Stimulated activated CD4-positive, alpha-beta T cell treated with anti-CD3 and anti-CD28 coated beads, Interleukin-15, amount 100 ng/mL, for 24 hours (primary cell): ENCODE data around the gene ABCG1.

Source experiments
- DNase-seq: peaks from one replicate; pipeline ENCODE4 v3.0.0-alpha.2; 2020

The ABCG1 gene

GRCh38 chr21:42214921-42215320 is 4.0 kb upstream of the ABCG1 start:
- DNase-seq = no peak

DNA sequence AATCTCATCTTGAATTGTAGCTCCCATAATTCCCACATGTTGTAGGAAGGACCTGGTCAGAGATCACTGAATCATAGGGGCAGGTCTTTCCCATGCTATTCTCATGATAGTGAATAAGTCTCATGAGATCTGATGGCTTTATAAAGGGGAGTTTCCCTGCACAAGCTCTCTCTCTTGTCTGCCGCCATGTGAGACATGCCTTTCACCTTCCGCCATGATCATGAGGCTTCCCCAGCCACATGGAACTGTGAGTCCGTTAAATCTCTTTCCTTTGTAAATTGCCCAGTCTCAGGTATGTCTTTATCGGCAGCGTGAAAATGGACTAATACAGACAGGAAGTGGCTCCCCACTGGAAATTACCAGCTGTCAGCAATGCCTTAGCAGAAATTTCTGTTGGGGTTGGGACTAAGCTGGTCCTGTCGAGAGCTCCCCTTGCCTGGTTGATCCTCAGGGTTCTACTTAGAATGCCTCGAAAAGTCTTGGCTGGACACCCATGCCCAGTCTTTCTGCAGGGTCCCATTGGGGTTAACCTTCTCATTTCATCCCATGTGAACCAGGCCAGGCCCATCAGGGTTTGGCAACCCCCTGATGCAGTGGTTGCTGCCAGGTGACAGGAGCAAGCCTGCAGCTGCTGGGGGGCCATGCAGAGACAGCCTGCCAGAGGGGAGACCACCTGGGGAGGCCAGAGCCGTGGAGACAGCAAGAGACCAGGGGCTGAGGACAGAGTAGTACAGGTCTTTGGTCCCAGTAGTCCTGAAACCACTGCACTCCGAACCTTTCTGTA is 2.8 kb upstream of the ABCG1 start:
- no peak for DNase-seq

DNA sequence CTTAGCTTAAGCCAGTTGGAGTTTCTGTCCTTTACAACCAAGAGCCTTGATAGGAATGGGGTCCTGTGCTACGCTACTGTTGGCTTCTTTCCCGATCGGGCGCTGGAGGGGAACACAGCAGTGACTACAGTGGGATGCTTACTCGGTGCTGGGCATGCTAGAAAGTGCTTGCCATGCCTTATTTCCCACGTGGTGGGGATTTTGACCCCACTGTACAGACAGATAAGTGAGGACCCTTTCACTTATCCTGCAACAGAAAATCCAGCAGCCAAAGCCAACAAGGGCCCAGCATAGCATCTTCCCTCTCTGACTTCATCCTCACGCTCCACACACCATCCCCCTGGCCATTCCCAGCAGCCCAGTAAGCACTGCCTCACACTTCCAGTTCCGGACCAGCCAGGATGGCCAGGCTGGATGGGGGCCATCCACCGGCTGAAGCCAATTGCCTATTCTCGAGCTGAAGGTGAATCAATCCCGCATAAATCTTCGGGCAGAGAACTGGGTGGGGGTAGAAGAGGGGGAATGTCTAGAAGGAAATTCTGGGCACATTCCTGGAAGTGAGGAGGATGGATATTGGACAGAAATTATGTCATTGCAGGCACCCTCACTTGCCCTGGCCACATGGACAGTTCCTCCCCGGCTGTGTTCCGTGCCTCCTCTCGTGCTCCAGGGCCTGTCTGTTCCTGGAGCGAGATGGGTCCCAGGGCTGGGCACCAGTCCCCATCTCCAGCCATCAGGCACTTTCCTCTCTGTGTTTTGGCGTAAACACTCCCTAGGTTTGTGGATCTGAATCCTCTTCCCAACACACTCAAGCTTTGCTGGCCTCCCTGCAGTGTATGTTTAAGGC is 2.0 kb upstream of the ABCG1 start:
- DNase-seq = no peak

DNA sequence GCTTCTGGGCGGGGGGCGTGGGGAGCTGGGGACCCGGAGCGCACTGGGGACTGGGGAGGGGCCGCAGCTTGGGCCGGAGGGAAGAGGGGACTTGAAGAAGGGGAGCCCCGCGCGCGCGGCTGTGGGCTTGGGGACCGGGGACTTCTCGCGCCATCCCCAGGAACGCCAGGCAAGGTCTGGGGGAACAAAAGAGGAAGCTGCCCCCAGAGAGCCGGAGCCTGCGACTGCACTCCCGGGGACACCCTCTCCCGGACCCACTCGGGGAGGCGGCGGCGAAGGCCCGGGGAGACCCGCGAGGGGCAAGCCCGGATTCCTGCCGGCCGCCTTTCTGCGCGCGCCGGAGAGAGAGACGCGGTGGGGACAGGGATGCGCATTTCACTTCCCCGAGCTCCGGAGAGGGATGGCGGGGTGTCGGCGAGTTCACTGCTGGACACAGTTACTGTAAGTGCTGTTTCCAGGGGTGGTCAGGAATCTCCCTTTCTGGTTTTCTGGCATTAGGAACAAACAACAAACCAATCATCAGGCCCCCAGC is 732 bp downstream of the ABCG1 start:
- DNase-seq = peak; percentile 53

GRCh38 chr21:42220138-42220701 is 1.3 kb downstream of the ABCG1 start:
- peak; percentile 69 for DNase-seq

DNA sequence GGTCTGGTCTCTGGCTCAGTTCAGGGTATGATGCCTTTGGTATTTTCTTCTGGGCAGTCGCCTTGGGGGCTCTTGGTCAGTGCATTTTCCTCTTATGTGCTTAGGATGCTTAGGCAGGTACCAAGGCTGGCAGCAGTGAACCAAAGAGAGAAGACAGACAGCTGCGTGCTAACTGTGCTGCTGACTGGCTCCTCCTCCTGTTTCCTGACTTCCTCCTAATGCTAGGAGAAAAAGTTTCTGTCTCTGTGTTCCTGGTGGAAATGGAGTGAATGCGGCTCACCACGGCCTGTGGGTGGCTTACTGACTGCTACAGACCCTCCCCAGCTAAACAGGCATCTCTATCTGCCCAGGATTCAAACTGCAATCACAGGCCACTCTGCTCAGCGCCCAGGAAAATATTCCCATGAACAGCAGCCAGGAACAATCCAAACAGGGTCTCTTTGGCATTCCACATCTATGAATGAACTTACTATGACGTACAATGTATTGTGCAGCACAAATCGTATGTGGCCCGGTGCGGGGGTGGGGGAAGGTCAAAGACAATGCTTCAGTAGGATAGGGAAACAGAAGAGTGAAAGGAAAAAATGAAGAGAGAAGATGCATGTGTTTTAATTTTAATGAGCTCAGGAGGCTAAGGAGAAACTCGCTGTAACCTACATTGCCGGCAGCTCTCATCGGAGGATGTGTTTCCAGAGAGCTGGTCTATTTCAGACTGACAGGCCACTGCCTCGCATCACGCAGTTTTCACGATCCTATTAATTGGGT is 2.8 kb downstream of the ABCG1 start:
- no peak for DNase-seq

GRCh38 chr21:42222386-42222785 is 3.4 kb downstream of the ABCG1 start:
- no peak for DNase-seq

DNA sequence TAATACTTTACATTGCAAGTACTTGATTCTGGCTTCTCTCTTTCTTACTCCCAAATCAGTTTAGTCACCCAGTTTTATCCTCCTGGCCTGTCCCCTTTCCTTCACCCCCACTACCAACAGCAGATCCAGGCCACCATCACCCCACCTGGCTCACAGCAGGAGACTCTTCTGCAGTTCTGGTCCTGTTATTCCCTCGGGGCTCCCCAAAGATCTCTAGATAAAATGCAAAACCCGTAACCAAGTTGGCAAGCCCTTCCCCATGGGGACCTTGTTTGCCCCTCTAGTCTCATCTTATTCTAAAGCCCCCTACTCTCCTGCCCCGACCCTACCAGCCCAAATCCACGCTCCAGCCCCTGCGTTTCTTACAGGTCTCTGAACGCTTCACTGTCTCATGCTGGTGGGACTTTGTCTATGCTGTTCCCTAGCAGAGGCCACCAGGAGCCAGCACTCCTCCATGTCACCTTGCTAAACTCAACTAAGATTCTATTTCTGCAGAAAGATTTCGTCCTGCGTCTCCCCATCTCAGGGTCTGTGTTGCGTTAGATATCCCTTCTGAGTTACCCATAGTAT is 4.0 kb downstream of the ABCG1 start:
- no peak for DNase-seq

- no peak for DNase-seq
These were observed 5.1 kb downstream of the ABCG1 start for GRCh38 chr21:42223826-42224575.

GRCh38 chr21:42225042-42225441 is 6.1 kb downstream of the ABCG1 start:
- no peak for DNase-seq

DNA sequence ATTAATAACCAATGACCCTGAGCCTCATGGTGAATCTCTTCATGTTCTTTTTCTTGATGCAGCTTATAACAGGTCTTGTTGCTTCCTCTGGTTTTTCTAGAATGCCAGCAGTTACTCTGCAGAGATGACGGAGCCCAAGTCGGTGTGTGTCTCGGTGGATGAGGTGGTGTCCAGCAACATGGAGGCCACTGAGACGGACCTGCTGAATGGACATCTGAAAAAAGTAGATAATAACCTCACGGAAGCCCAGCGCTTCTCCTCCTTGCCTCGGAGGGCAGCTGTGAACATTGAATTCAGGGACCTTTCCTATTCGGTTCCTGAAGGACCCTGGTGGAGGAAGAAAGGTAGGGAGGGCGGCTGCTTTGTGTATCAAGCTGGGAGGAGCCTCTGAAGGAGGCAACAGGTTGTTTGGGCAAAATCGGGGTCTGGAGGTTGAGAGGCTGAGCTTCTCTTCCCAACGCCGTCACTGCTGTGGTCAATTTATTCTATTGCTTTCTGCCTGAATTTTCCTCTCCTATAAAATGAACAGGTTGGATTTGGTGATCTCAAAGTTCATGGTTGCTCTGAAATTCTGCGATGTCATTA is 6.7 kb downstream of the ABCG1 start:
- no peak for DNase-seq

DNA sequence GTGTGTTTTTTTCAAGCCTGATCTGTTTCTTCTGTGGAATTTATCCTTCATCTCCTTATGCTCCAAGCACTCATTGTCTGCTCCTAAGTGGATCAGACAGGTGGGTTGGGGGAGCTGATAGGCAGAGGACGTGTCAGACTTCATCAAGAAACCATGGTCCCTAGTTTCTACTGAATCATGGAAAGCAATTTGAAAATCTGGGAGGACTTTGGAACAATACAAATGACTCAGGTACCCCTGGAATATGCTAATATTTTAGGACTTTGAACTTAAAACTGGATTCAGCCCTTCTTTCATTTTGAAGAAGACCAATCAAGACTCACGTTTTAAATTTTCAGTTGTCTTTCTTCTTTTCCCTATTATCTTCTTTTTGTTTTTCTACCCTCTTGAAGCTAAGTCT is 7.7 kb downstream of the ABCG1 start:
- no peak for DNase-seq

DNA sequence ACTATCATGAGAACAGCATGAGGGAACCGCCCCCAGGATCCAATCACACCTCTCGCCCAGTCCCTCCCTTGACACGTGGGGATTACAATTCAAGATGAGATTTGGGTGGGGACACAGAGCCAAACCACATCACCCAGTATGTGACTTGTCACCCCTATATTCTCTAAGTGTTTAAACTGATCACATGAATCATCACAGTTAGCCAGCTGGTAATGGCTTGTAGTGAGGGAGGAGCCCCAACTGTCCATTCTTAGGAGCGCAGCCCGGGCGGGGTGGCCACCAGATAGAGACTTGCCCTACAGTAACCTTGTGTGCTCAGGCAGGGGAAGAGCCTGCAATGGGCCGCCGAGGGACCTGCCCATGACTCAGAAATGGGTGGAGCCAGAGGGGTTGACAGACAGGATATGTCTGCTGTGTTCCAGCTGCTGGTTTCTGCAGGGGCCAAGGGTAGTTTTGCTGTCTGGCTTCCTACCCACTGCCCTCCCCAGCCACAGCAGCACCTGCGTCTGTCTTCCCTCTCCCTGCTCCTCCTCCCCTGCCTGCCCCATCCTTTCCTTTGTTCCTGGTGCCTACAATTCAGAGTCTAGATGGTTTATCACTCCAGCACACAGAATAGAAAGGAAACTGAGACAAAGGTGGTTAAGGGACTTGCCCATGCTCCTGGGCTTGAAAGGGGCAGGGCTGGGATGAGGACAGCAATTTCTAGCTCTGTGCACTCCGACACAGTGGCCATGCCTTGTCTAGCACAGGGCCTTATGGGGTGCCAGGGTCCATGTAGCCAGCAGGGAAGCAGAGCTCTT is 9.2 kb downstream of the ABCG1 start:
- peak; percentile 95 for DNase-seq

GRCh38 chr21:42228709-42229220 is 9.8 kb downstream of the ABCG1 start:
- no peak for DNase-seq

- no peak for DNase-seq
These were observed 10.7 kb downstream of the ABCG1 start for GRCh38 chr21:42229676-42230075.

DNA sequence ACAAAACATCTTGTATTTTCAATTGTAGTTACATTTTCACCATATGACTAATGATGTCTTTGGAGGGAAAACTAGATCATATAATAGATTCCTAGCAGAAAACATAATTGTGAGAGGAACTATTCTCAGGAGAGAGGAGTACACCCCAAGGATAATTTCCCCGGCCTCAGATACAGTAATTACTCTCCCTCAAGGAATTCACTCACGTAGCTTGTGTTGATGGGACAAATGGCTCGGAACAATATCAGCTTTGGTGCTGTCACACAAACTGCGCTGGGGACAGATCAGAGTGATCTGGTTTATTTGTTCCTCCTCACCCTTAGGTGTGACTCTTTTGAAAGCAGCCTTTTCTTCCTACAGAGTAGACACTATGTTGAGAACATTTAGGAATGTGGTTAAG is 11.2 kb downstream of the ABCG1 start:
- no peak for DNase-seq

- DNase-seq = no peak
These were observed 11.7 kb downstream of the ABCG1 start for GRCh38 chr21:42230636-42231035.

DNA sequence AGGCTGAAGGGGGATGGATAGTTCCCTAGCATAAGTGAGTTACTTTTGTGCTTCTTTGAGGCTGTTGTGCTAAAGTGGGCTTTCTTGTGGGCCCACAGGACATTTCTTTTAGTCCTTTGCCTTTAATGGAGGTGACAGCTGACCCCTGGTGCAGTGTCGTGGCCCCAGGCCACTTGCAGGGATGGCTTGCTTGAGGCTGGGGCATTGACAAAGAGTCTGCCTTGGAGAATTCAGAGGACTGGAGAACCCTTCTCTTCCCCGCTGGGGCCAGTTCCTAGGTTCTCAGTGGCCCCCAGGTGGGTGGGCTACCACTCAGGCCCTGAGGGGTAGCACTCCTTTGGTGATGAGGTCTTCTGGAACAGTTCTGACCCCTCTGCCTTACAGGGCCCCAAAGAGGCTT is 12.8 kb downstream of the ABCG1 start:
- no peak for DNase-seq

- DNase-seq = no peak
These were observed 13.4 kb downstream of the ABCG1 start for GRCh38 chr21:42232176-42232825.
